ENCODE measurements around the gene SPAG5.

SPAG5 gene

GRCh38 chr17:28544402-28545140 is 54.3 kb downstream of the SPAG5 start:
- TF ChIP-seq ZFX (IDR thresholded peaks at IDR 0.05; ENCODE audit: borderline replicate concordance) (no peak), CTCF (IDR thresholded peaks at IDR 0.05) (no peak)
- H3K27ac ChIP-seq = no peak overlapping the region

GRCh38 chr17:28541439-28541838 is 57.4 kb downstream of the SPAG5 start:
- H3K27ac ChIP-seq = peak overlapping the region; percentile 43; the same call in 1 of the 2 replicates
- TF ChIP-seq CTCF (IDR thresholded peaks at IDR 0.05) = no peak
- no peak for TF ChIP-seq ZFX (IDR thresholded peaks at IDR 0.05; ENCODE audit: borderline replicate concordance)

GRCh38 chr17:28540231-28540630 is 58.6 kb downstream of the SPAG5 start:
- H3K27ac ChIP-seq = no peak overlapping the region; the same call in 1 of the 2 replicates
- no peak for TF ChIP-seq CTCF (IDR thresholded peaks at IDR 0.05)
- TF ChIP-seq ZFX (IDR thresholded peaks at IDR 0.05; ENCODE audit: borderline replicate concordance) = no peak

DNA sequence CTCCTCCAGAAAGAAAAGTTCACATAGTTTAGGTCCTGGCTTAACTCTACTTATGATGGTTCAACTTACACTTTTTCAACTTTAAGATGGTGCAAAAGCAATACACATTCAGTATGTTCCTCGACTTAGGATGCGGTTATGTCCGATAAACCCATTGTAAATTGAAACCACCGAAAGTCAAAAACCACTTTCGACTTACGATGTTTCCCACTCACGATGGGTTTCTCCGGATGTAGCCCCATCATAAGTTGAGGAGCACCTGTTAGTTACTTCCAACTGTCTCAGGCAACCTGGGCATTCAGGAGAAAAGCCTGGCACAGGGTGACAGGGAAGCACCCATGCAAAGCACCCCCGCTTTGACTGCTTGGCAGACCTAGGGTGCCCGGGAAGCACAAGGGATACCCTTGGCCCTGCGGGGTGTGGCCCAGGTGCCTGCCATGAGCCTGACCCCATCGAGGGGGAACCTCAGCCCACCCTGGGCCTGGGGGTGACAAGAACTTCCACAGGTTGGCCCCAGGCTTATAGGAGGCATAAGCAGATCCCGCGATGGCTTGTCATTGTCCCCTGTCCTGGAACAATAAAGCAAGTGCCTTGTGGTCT is 60.4 kb downstream of the SPAG5 start:
- no peak overlapping the region for H3K27ac ChIP-seq
- no peak for TF ChIP-seq CTCF (IDR thresholded peaks at IDR 0.05)
- TF ChIP-seq ZFX (IDR thresholded peaks at IDR 0.05; ENCODE audit: borderline replicate concordance) = no peak

DNA sequence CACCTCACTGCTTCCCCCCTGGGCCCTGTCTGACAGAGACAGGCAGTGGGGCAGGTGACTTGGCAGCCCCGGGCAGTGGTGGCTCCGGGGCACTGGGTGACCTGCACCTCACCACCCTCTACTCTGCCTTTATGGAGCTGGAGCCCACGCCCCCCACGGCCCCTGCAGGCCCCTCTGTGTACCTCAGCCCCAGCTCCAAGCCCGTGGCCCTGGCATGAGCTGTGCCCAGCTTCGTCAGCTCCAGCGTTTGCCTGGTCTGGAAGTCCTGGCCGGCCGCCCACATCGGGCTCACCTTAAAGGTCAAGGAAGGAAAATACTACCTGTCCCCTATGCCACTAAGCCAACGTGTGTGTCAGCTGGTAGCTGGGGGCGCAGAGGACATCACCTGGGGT is 61.6 kb downstream of the SPAG5 start:
- no peak for TF ChIP-seq CTCF (IDR thresholded peaks at IDR 0.05)
- TF ChIP-seq ZFX (IDR thresholded peaks at IDR 0.05; ENCODE audit: borderline replicate concordance) = no peak
- H3K27ac ChIP-seq = no peak overlapping the region

DNA sequence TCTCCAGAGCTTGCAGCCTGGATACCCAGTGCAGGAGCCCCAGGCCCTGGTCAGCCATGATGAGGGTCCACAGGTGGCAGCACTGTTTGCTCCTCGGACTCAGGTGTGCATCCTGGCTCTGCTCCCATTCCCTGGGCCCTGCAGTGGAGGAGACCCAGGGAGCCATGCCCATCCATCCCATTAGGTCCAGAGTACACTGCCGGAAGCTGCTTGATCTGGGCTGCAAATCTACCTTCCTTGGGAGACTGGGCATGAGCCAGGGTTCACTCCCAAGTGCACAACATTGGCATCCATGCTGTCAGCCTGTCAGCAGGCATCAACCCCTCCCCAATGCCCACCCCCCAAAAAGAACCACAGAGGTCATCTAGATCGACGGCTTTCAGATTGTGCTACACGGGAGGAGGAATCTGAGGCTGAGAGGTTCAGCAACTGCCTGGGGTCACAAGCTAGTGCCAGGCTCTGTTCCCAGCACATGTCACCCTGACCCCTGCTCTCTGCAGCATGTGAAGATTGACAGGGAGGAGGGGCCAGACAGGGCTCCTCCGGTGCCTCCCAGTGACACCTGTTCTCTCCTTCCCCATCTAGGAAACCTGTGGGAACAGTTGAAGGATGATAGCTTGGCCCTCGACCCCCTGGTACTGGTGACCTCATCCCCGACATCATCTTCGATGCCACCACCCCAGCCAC is 62.1 kb downstream of the SPAG5 start:
- peak overlapping the region; percentile 38; the same call in 1 of the 2 replicates for H3K27ac ChIP-seq
- no peak for TF ChIP-seq CTCF (IDR thresholded peaks at IDR 0.05)
- TF ChIP-seq ZFX (IDR thresholded peaks at IDR 0.05; ENCODE audit: borderline replicate concordance) = no peak
